GM10847 (cell line): ENCODE results near the gene IL15RA.

Source experiments
- POLR2A ChIP-seq: IDR thresholded peaks from 2 replicates; pipeline ENCODE4 v1.6.1; 2011; ENCODE audit not compliant: insufficient read length; ENCODE audit errors: extremely low read depth

IL15RA gene

GRCh38 chr10:5932345-5932744 lies 45.0 kb downstream of the IL15RA start:
- TF ChIP-seq POLR2A, result no peak

GRCh38 chr10:5930272-5930671 lies 47.1 kb downstream of the IL15RA start:
- no peak for TF ChIP-seq POLR2A

GRCh38 chr10:5929442-5929841 lies 47.9 kb downstream of the IL15RA start:
- no peak for TF ChIP-seq POLR2A

- no peak for TF ChIP-seq POLR2A
These were observed 50.0 kb downstream of the IL15RA start for GRCh38 chr10:5927306-5927705.

- no peak for TF ChIP-seq POLR2A
These were observed 52.5 kb downstream of the IL15RA start for GRCh38 chr10:5924889-5925288.

- no peak for TF ChIP-seq POLR2A
These were observed 55.6 kb downstream of the IL15RA start for GRCh38 chr10:5921746-5922145.

- no peak for TF ChIP-seq POLR2A
These were observed 57.8 kb downstream of the IL15RA start for GRCh38 chr10:5919568-5919967.

- no peak for TF ChIP-seq POLR2A
These were observed 58.6 kb downstream of the IL15RA start for GRCh38 chr10:5918763-5919162.

- TF ChIP-seq POLR2A, result no peak
These were observed 60.0 kb downstream of the IL15RA start for GRCh38 chr10:5917305-5917704.

- no peak for TF ChIP-seq POLR2A
These were observed 61.9 kb downstream of the IL15RA start for GRCh38 chr10:5915451-5915850.

GRCh38 chr10:5913736-5914135 lies 63.6 kb downstream of the IL15RA start:
- TF ChIP-seq POLR2A, result no peak

GRCh38 chr10:5911670-5912069 lies 65.7 kb downstream of the IL15RA start:
- no peak for TF ChIP-seq POLR2A

- TF ChIP-seq POLR2A, result no peak
These were observed 66.8 kb downstream of the IL15RA start for GRCh38 chr10:5910323-5911100.

- no peak for TF ChIP-seq POLR2A
These were observed 70.7 kb downstream of the IL15RA start for GRCh38 chr10:5906651-5907050.

GRCh38 chr10:5905854-5906507 lies 71.4 kb downstream of the IL15RA start:
- TF ChIP-seq POLR2A, result no peak

- no peak for TF ChIP-seq POLR2A
These were observed 73.1 kb downstream of the IL15RA start for GRCh38 chr10:5904227-5904626.

GRCh38 chr10:5903563-5903962 lies 73.8 kb downstream of the IL15RA start:
- TF ChIP-seq POLR2A, result no peak

- TF ChIP-seq POLR2A, result no peak
These were observed 74.7 kb downstream of the IL15RA start for GRCh38 chr10:5902511-5903274.
